ENCODE measurements around the gene ADNP.
A peak's percentile ranks its signal among the peaks of the same experiment; 100 is the strongest.

The ADNP gene

GRCh38 chr20:50848341-50848808, 82.9 kb downstream of the ADNP start:
- DNase-seq (ENCODE audit: low read depth): no peak

- DNase-seq (ENCODE audit: low read depth): no peak
Measured at GRCh38 chr20:50845566-50846215, 85.5 kb downstream of the ADNP start.

GRCh38 chr20:50844430-50845100, 86.7 kb downstream of the ADNP start:
- DNase-seq (ENCODE audit: low read depth): peak; percentile 37

GRCh38 chr20:50843331-50844276, 87.6 kb downstream of the ADNP start:
- no peak for DNase-seq (ENCODE audit: low read depth)

- DNase-seq (ENCODE audit: low read depth): no peak
Measured at GRCh38 chr20:50842821-50843220, 88.4 kb downstream of the ADNP start.

Data from fibroblast of the conjunctiva (primary cell).